OCI-LY3 (cell line): ENCODE results near the gene F12.
"Not testable (repeated sequence)": the region's sequence is repeated elsewhere in the genome, so short reads cannot be mapped to it uniquely, and the experiment has no call there.

Source experiments
- H2AFZ ChIP-seq: fragments of 200-600, 300-600 bp; shearing (Covaris generic); 2 replicates; pipeline ENCODE4 v1.6.0; 2014; ENCODE audit warnings: antibody characterized with exemption, low read depth, low read length
- H3K27ac ChIP-seq: fragments of 200-600, 300-600 bp; sonication (generic); 2 replicates; pipeline ENCODE4 v1.5.1; 2014; ENCODE audit warnings: mild to moderate bottlenecking, low read length, moderate library complexity, mixed read lengths
- H3K27me3 ChIP-seq: fragments of 200-600, 300-600 bp; sonication (generic); 2 replicates; pipeline ENCODE4 v1.6.1; 2014; ENCODE audit warnings: low read depth, low read length, mixed read lengths
- H3K36me3 ChIP-seq: fragments of 200-600, 300-600 bp; sonication (generic); replicated peaks from 2 replicates; pipeline ENCODE3; 2014; ENCODE audit warnings: low read depth, low read length, mixed read lengths
- H3K4me1 ChIP-seq: fragments of 300-600, 200-600 bp; sonication (generic); 2 replicates; pipeline ENCODE4 v1.6.1; 2014; ENCODE audit warnings: low read length, mixed read lengths
- H3K4me2 ChIP-seq: fragments of 200-600, 300-600 bp; sonication (generic); 2 replicates; pipeline ENCODE4 v1.6.1; 2014; ENCODE audit warnings: low read length, mixed read lengths
- H3K4me3 ChIP-seq: fragments of 300-600, 200-600 bp; sonication (generic); 2 replicates; pipeline ENCODE4 v1.5.1; 2014; ENCODE audit warnings: antibody characterized with exemption, mild to moderate bottlenecking, low read length, moderate library complexity
- H3K79me2 ChIP-seq: fragments of 300-600, 200-600 bp; shearing (Covaris generic); 2 replicates; pipeline ENCODE4 v1.6.1; 2014; ENCODE audit warnings: mild to moderate bottlenecking, low read length, mixed read lengths
- H3K9ac ChIP-seq: fragments of 300-600, 200-600 bp; shearing (Covaris generic); 2 replicates; pipeline ENCODE4 v1.6.0; 2014; ENCODE audit warnings: mild to moderate bottlenecking, low read length, moderate library complexity
- H3K9me3 ChIP-seq: fragments of 200-600, 300-600 bp; shearing (Covaris generic); 2 replicates; pipeline ENCODE4 v1.6.1; 2014; ENCODE audit warnings: low read length, mixed read lengths; ENCODE audit not compliant: insufficient read depth
- H4K20me1 ChIP-seq: fragments of 200-600, 300-600 bp; sonication (generic); 2 replicates; pipeline ENCODE4 v1.6.1; 2016; ENCODE audit warnings: low read length, mixed read lengths; ENCODE audit not compliant: insufficient read depth
- EZH2phosphoT487 ChIP-seq: fragments of 200-600 bp; shearing (Covaris generic); IDR thresholded peaks from 2 replicates; pipeline ENCODE4 v1.6.1; 2018; ENCODE audit warnings: antibody characterized with exemption, mixed run types, low read depth
- TF ChIP-seq, protein P1 (sequence below): fragments of 200-600, 300-600 bp; sonication (generic); IDR thresholded peaks from 2 replicates; pipeline ENCODE4 v1.5.1; 2014; ENCODE audit warnings: antibody characterized with exemption, low read length, low read depth

F12 gene

DNA sequence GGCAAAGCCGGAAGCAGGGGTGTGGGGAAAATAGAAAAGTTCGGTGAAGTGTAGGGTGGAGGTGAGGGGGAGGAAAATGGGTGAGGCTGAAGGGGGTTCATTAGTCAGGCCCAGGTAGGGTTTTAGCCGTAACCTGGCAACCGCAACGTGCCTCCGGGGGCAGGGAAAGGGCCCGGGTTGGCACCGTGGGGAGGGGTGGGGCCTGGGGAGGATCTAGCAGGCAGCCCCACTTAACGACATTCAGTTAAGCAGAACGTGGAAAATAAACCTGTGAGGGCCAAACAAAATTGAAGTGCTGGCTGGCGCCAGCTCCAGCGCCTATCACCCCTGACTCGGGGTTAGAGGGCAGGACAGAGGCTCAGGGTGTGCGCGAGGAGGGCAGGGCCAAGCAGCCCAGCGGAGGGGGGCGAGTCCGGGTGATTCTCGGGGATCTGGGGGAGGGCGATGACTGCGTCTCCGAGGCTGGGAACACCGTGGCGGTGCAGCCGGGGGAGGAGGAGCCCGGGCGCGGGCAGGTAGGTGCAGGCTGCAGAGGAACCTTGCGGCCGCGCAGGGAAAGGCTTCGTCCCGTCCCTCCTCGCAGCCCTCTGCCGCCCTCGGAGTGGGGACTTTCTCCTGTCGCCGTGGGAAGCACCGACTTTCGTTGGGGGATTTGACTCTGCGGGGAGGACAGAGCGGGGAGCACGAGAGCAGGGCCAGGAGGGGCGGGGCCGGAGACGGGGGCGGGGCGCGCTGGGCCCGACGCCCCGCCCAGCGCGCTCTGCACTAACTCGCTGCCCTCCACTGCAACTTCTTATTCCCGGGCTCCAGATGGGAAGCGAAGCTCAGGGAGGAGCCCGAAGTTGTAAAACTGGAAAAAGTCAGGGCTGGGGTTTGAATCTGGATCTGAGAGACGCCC lies 46.5 kb downstream of the F12 start:
- peak overlapping the region; percentile 70 for H3K4me3 ChIP-seq
- H3K4me2 ChIP-seq = peak overlapping the region; percentile 93
- no peaks in the 10 kb centered on the region for H3K27me3 ChIP-seq
- H3K79me2 ChIP-seq = peaks cover 9% of the 10 kb centered on the region; the same call in 1 of the 2 replicates
- peak overlapping the region; percentile 18; the same call in 1 of the 2 replicates for H3K9ac ChIP-seq
- peaks cover 4% of the 10 kb centered on the region; the same call in 1 of the 2 replicates for H4K20me1 ChIP-seq
- TF ChIP-seq, protein P1, sequence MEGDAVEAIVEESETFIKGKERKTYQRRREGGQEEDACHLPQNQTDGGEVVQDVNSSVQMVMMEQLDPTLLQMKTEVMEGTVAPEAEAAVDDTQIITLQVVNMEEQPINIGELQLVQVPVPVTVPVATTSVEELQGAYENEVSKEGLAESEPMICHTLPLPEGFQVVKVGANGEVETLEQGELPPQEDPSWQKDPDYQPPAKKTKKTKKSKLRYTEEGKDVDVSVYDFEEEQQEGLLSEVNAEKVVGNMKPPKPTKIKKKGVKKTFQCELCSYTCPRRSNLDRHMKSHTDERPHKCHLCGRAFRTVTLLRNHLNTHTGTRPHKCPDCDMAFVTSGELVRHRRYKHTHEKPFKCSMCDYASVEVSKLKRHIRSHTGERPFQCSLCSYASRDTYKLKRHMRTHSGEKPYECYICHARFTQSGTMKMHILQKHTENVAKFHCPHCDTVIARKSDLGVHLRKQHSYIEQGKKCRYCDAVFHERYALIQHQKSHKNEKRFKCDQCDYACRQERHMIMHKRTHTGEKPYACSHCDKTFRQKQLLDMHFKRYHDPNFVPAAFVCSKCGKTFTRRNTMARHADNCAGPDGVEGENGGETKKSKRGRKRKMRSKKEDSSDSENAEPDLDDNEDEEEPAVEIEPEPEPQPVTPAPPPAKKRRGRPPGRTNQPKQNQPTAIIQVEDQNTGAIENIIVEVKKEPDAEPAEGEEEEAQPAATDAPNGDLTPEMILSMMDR = no peak
- TF ChIP-seq EZH2phosphoT487 = no peak
- no peaks in the 10 kb centered on the region for H3K9me3 ChIP-seq
- no peak overlapping the region for H2AFZ ChIP-seq
- no peaks in the 10 kb centered on the region for H3K36me3 ChIP-seq
- H3K27ac ChIP-seq = no peak overlapping the region
- H3K4me1 ChIP-seq = peaks cover 49% of the 10 kb centered on the region

DNA sequence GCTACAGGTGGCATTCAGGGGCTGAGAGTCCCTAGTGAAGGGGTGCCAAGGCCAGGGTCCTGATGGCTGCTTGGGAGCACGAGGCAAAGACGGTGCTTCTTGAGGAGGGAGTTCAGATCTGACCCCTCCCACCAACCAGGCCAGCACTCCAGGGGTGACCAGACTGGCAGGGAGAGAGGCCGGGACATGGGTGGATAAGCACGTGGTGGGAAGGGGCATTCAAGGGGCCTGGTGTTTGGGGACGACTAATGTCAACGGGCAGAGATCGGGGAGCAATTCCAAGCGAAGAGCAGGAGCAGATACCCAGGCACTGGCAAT lies 47.1 kb downstream of the F12 start:
- TF ChIP-seq, protein P1 = no peak
- TF ChIP-seq EZH2phosphoT487 = no peak
- Histone ChIP-seq H2AFZ (no peak overlapping the region), H3K27me3 (no peaks in the 10 kb centered on the region), H3K36me3 (no peaks in the 10 kb centered on the region), H3K27ac (no peak overlapping the region), H3K4me3 (no peak overlapping the region), H4K20me1 (peaks cover 4% of the 10 kb centered on the region; the same call in 1 of the 2 replicates), H3K4me1 (peaks cover 52% of the 10 kb centered on the region), H3K4me2 (no peak overlapping the region), H3K79me2 (peaks cover 9% of the 10 kb centered on the region; the same call in 1 of the 2 replicates), H3K9me3 (no peaks in the 10 kb centered on the region), H3K9ac (no peak overlapping the region)

DNA sequence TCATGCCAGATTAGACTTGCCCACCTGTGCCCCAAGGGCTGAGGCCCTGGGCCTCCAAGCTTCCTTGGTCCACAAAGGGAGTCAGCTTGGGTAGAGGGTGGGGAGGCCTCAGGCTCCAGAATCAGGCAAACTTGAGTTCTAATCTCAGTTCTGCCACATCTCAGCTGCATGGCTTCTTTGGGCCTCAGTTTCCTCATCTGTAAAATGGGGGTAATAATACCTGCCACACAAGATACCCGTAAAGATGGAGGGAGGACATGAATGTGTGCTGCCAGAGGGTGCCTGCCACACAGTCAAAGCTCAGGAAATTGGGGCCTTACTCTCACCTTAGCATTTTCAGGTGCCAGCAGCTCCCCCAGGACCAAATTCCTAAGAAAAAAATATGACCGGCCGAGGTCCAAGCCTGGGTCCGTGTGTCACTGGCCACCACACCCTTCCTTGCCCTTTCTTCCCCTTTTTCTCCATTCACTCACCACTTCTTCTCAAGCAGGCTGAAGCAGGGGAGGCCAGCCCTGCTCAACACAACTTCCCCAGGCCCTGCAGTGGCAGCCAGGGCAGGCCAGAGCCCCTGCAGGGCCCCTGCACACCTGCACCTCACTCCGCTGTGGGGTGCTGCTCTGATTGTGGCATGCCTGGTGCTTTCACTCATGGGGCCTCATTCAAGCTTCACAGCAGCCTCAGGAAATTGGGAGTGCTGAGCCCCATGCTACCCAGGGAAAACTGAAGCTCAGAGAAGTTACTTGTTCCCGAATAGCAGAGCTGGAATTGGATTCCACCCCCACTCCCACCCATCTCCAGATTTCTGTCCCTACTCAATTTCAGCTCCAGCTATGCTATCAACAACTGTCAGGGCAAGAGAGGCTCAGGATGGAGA lies 47.7 kb downstream of the F12 start:
- Histone ChIP-seq H3K9me3 (no peaks in the 10 kb centered on the region), H3K4me1 (peaks cover 58% of the 10 kb centered on the region), H4K20me1 (peaks cover 4% of the 10 kb centered on the region; the same call in 1 of the 2 replicates), H3K36me3 (no peaks in the 10 kb centered on the region), H3K9ac (no peak overlapping the region), H2AFZ (no peak overlapping the region), H3K27ac (no peak overlapping the region), H3K27me3 (no peaks in the 10 kb centered on the region), H3K79me2 (peaks cover 9% of the 10 kb centered on the region; the same call in 1 of the 2 replicates), H3K4me3 (no peak overlapping the region), H3K4me2 (no peak overlapping the region)
- TF ChIP-seq EZH2phosphoT487 = no peak

DNA sequence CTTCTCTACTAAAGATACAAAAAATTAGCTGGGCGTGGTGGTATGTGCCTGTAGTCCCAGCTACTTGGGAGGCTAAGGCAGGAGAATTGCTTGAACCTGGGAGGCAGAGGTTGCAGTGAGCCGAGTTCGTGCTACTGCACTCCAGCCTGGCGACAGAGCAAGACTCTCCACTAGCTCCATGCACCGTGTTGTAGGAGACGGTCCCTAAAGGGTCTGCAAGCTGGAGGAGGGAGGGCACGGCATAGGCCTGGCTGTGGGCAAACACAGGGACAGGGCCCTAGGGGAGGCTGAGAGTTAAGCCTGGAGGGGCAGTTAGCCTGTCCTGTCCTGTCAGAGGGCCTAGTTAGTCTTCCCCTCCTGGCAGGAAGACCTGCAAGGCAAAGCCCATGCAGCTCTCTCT lies 48.6 kb downstream of the F12 start:
- not testable (repeated sequence) for H4K20me1 ChIP-seq

More for the DNA sequence above, 48.6 kb downstream of the F12 start:
- H2AFZ ChIP-seq, H3K27ac ChIP-seq, H3K79me2 ChIP-seq, H3K4me3 ChIP-seq, H3K36me3 ChIP-seq, H3K27me3 ChIP-seq, H3K9ac ChIP-seq, H3K4me2 ChIP-seq, H3K9me3 ChIP-seq: not testable (repeated sequence)
- peaks cover 59% of the 10 kb centered on the region for H3K4me1 ChIP-seq
